HG02678 (cell line): ENCODE measurements around the gene HOXD3.

Source experiments
- ATAC-seq: cut with Tn5 transposase; IDR thresholded peaks from one replicate; pipeline ENCODE4 v1.9.1; 2021; ENCODE audit warnings: mild to moderate bottlenecking, moderate library complexity; ENCODE audit not compliant: unreplicated experiment

The HOXD3 gene

GRCh38 chr2:176206136-176206535 lies 49.0 kb downstream of the HOXD3 start:
- no peak for ATAC-seq

GRCh38 chr2:176206682-176207081 lies 49.6 kb downstream of the HOXD3 start:
- no peak for ATAC-seq

DNA sequence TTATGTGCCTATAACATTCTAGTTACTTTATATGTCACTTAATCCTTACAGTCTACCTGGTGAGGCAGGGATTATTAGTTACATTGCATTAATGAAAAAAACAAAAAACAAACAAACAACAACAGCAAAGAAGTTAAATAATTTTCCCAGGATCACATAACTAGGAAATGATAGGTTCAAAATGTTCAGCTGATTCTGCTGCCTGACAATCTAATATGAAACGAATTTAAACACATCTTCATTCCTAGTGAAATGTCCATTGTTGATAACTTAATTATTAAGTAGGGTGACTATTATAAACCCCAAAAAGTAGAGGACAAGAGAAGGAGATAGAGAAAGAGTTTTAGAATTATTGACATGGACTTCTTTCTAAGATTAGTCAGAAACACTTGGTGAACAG lies 54.0 kb downstream of the HOXD3 start:
- ATAC-seq = no peak

DNA sequence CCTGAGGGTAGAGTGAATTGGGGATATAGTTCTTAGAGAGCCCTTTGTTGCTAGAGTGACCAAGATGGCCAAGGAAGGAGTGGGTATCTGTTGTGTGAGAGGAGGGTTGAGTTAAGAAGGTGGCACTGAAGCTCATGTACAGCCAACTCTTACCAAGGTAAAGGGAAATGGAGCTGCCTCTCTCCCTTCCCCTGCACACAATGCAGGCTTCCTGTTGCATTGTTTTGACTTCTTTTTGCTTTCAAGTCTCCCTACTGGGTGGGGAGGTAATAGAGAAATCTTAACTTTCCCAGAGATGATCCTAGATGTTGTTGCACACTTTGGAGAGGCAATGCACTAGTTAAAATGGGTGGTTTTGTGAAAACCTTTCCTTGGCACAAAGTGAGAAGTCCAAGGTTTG lies 55.2 kb downstream of the HOXD3 start:
- ATAC-seq = no peak

- no peak for ATAC-seq
These were observed 56.3 kb downstream of the HOXD3 start for GRCh38 chr2:176213406-176213805.
